ENCODE measurements around the gene PPP5C.

GRCh38 chr19:46321653-46322052, 25.2 kb upstream of the PPP5C start:
- TF ChIP-seq CTCF (IDR thresholded peaks at IDR 0.05; ENCODE audit: borderline replicate concordance, extremely low read depth, low read length, poor library complexity, severe bottlenecking) (no peak), EZH2 (IDR thresholded peaks at IDR 0.05; ENCODE audit: borderline replicate concordance, low read depth, low read length, severe bottlenecking) (no peak)
